WTC11 (cell line): Measurements from ENCODE around the gene PREX1.

ENCODE experiments used
- GTF2I ChIP-seq: fragments of 250-450 bp; sonication (Bioruptor Pico); conservative IDR thresholded peaks from 2 replicates; pipeline ENCODE4 v1.4.0; 2021; ENCODE audit warnings: mild to moderate bottlenecking
- NFYB ChIP-seq: sonication (generic); formaldehyde crosslinking; conservative IDR thresholded peaks from 2 replicates; pipeline ENCODE4 v1.8.0; 2022; ENCODE audit warnings: low read depth, missing genetic modification reagents
- TP53 ChIP-seq: sonication (generic); formaldehyde crosslinking; IDR thresholded peaks from 2 replicates; pipeline ENCODE4 v1.8.1; 2023; ENCODE audit warnings: mild to moderate bottlenecking, missing genetic modification reagents
- TF ChIP-seq, protein P1 (sequence below): fragments of 200-600 bp; IDR thresholded peaks from 2 replicates; pipeline ENCODE4 v1.8.0; 2022; ENCODE audit warnings: antibody characterized with exemption
- TF ChIP-seq, protein P2 (sequence below): sonication (generic); formaldehyde crosslinking; IDR thresholded peaks from 2 replicates; pipeline ENCODE4 v1.8.1; 2023; ENCODE audit warnings: mild to moderate bottlenecking, missing genetic modification reagents

DNA sequence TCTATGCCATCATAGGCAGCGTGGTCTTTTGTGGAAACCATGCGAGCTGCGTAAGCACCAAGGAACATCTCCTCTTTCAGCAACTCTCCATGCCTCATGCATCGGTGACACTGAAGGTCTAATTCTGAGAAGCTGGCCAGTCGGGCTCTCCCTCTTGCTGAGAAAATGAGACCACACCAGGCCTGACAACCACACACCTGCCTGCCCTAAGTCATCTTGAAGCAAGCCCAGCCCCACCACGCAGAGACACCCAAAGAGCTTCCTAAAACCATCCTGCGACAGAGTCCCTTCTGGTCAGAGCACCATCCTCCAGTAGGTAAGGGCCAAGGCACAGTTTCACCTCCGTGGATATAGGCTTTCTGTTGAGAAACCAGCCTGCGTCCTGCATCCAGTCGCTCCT is 26.6 kb downstream of the PREX1 start:
- TF ChIP-seq TP53 (CRISPR knock-in tag) (no peak), NFYB (CRISPR knock-in tag) (no peak), GTF2I (CRISPR knock-in tag) (no peak)
- TF ChIP-seq, protein P1, sequence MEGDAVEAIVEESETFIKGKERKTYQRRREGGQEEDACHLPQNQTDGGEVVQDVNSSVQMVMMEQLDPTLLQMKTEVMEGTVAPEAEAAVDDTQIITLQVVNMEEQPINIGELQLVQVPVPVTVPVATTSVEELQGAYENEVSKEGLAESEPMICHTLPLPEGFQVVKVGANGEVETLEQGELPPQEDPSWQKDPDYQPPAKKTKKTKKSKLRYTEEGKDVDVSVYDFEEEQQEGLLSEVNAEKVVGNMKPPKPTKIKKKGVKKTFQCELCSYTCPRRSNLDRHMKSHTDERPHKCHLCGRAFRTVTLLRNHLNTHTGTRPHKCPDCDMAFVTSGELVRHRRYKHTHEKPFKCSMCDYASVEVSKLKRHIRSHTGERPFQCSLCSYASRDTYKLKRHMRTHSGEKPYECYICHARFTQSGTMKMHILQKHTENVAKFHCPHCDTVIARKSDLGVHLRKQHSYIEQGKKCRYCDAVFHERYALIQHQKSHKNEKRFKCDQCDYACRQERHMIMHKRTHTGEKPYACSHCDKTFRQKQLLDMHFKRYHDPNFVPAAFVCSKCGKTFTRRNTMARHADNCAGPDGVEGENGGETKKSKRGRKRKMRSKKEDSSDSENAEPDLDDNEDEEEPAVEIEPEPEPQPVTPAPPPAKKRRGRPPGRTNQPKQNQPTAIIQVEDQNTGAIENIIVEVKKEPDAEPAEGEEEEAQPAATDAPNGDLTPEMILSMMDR, result no peak
- TF ChIP-seq, protein P2, sequence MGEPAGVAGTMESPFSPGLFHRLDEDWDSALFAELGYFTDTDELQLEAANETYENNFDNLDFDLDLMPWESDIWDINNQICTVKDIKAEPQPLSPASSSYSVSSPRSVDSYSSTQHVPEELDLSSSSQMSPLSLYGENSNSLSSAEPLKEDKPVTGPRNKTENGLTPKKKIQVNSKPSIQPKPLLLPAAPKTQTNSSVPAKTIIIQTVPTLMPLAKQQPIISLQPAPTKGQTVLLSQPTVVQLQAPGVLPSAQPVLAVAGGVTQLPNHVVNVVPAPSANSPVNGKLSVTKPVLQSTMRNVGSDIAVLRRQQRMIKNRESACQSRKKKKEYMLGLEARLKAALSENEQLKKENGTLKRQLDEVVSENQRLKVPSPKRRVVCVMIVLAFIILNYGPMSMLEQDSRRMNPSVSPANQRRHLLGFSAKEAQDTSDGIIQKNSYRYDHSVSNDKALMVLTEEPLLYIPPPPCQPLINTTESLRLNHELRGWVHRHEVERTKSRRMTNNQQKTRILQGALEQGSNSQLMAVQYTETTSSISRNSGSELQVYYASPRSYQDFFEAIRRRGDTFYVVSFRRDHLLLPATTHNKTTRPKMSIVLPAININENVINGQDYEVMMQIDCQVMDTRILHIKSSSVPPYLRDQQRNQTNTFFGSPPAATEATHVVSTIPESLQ (CRISPR knock-in tag), result no peak
